H9 (cell line): Measurements from ENCODE around the gene PARD3. TPM values are rescaled to one million over a fixed set of nuclear protein-coding genes. Genes with fewer than 3 reads are reported as not detected.

ENCODE experiments used
- DNase-seq: peaks from one replicate; pipeline ENCODE4 v3.0.0-alpha.2; 2017
- H2AFZ ChIP-seq: one replicate; pipeline ENCODE4 v1.6.1; 2013; ENCODE audit warnings: mild to moderate bottlenecking, low read length, control low read depth, moderate library complexity
- H2AK5ac ChIP-seq: 2 replicates; pipeline ENCODE4 v1.6.1; 2013; ENCODE audit warnings: low read length, control low read depth, mixed read lengths; ENCODE audit not compliant: insufficient read length
- H2BK120ac ChIP-seq: one replicate; pipeline ENCODE4 v1.6.1; 2013; ENCODE audit warnings: low read depth, mild to moderate bottlenecking, low read length, control low read depth, inconsistent platforms; ENCODE audit not compliant: poor library complexity, severe bottlenecking
- H2BK12ac ChIP-seq: 2 replicates; pipeline ENCODE4 v1.6.1; 2013; ENCODE audit warnings: low read length, control low read depth, mixed read lengths, low read depth; ENCODE audit not compliant: insufficient read length
- H2BK15ac ChIP-seq: 2 replicates; pipeline ENCODE4 v1.6.1; 2013; ENCODE audit warnings: low read depth, low read length, control low read depth
- H2BK20ac ChIP-seq: one replicate; pipeline ENCODE4 v1.6.1; 2013; ENCODE audit warnings: low read depth, mild to moderate bottlenecking, low read length, control low read depth, inconsistent platforms; ENCODE audit not compliant: poor library complexity, severe bottlenecking
- H2BK5ac ChIP-seq: 2 replicates; pipeline ENCODE4 v1.6.1; 2013; ENCODE audit warnings: low read length, control low read depth, mixed read lengths; ENCODE audit not compliant: insufficient read length
- H3K14ac ChIP-seq: 2 replicates; pipeline ENCODE4 v1.6.1; 2013; ENCODE audit warnings: low read length, control low read depth; ENCODE audit not compliant: insufficient read depth
- H3K18ac ChIP-seq: 2 replicates; pipeline ENCODE4 v1.6.1; 2013; ENCODE audit warnings: low read depth, mild to moderate bottlenecking, mixed read lengths, low read length, control low read depth; ENCODE audit not compliant: insufficient read length
- H3K23ac ChIP-seq: 2 replicates; pipeline ENCODE4 v1.6.1; 2013; ENCODE audit warnings: low read length, control low read depth, mixed read lengths, low read depth; ENCODE audit not compliant: insufficient read length
- H3K23me2 ChIP-seq: 2 replicates; pipeline ENCODE4 v1.6.1; 2013; ENCODE audit warnings: low read depth, mild to moderate bottlenecking, mixed read lengths, low read length, control low read depth; ENCODE audit not compliant: insufficient read length, poor library complexity, severe bottlenecking
- H3K27ac ChIP-seq: 2 replicates; pipeline ENCODE4 v1.5.1; 2013; ENCODE audit warnings: low read length, control low read depth, mixed read lengths, low read depth; ENCODE audit not compliant: insufficient read length
- H3K27me3 ChIP-seq: 2 replicates; pipeline ENCODE4 v1.6.1; 2013; ENCODE audit warnings: low read length, control low read depth, inconsistent platforms; ENCODE audit not compliant: insufficient read depth
- H3K4ac ChIP-seq: 2 replicates; pipeline ENCODE4 v1.6.1; 2013; ENCODE audit warnings: low read depth, mild to moderate bottlenecking, control low read depth, inconsistent platforms, low read length, moderate library complexity
- H3K4me1 ChIP-seq: 2 replicates; pipeline ENCODE4 v1.6.1; 2013; ENCODE audit warnings: low read length, control low read depth, inconsistent platforms; ENCODE audit not compliant: insufficient read depth
- H3K4me2 ChIP-seq: 2 replicates; pipeline ENCODE4 v1.6.1; 2013; ENCODE audit warnings: low read length, control low read depth, mixed read lengths; ENCODE audit not compliant: insufficient read length, insufficient read depth
- H3K56ac ChIP-seq: 2 replicates; pipeline ENCODE4 v1.6.1; 2013; ENCODE audit warnings: low read depth, mild to moderate bottlenecking, mixed read lengths, low read length, control low read depth; ENCODE audit not compliant: insufficient read length
- H3K79me1 ChIP-seq: 2 replicates; pipeline ENCODE4 v1.6.1; 2013; ENCODE audit warnings: low read depth, mild to moderate bottlenecking, moderate library complexity, low read length, control low read depth, inconsistent platforms; ENCODE audit not compliant: insufficient read depth, poor library complexity, severe bottlenecking
- H3K79me2 ChIP-seq: 2 replicates; pipeline ENCODE4 v1.6.1; 2013; ENCODE audit warnings: low read length, control low read depth, inconsistent platforms; ENCODE audit not compliant: insufficient read depth
- H3K9ac ChIP-seq: 2 replicates; pipeline ENCODE4 v1.6.1; 2013; ENCODE audit warnings: low read length, control low read depth, mixed read lengths; ENCODE audit not compliant: insufficient read length; ENCODE audit errors: extremely low read depth
- H3K9me3 ChIP-seq: one replicate; pipeline ENCODE4 v1.6.1; 2013; ENCODE audit warnings: low read depth, low read length, inconsistent platforms; ENCODE audit not compliant: control insufficient read depth
- H3T11ph ChIP-seq: one replicate; pipeline ENCODE4 v1.6.1; 2013; ENCODE audit warnings: mild to moderate bottlenecking, low read length, control low read depth, inconsistent platforms
- H4K20me1 ChIP-seq: one replicate; pipeline ENCODE4 v1.6.1; 2013; ENCODE audit not compliant: control insufficient read depth, insufficient read length, insufficient read depth
- H4K5ac ChIP-seq: 2 replicates; pipeline ENCODE4 v1.6.1; 2013; ENCODE audit warnings: low read depth, mild to moderate bottlenecking, mixed read lengths, low read length, control low read depth; ENCODE audit not compliant: insufficient read length
- H4K8ac ChIP-seq: replicated peaks from 2 replicates; pipeline ENCODE4 v1.6.1; 2013; ENCODE audit warnings: low read length, control low read depth, mixed read lengths, low read depth; ENCODE audit not compliant: insufficient read length
- H4K91ac ChIP-seq: 2 replicates; pipeline ENCODE4 v1.6.1; 2013; ENCODE audit warnings: low read depth, mild to moderate bottlenecking, moderate library complexity, mixed read lengths, low read length, control low read depth; ENCODE audit not compliant: insufficient read length
- H3K27ac Mint-ChIP-seq, 3 experiments: 2 replicates in 2 of 3; 3 replicates in 1 of 3; pipeline ENCODE4 v1.8.0; 2020 to 2021; ENCODE audit warnings: mixed read lengths in 3 of 3, mild to moderate bottlenecking in 1 of 3, moderate library complexity in 1 of 3
- H3K27me3 Mint-ChIP-seq: 2 replicates; pipeline ENCODE4 v1.8.0; 2021; ENCODE audit warnings: low read depth, mild to moderate bottlenecking, moderate library complexity, mixed read lengths
- H3K36me3 Mint-ChIP-seq, 3 experiments: 2 replicates in 2 of 3; 3 replicates in 1 of 3; pipeline ENCODE4 v1.8.0; 2020 to 2021; ENCODE audit warnings: low read depth in 3 of 3, mixed read lengths in 3 of 3; ENCODE audit not compliant: insufficient read depth in 1 of 3
- H3K4me1 Mint-ChIP-seq, 2 experiments: 2 replicates each; pipeline ENCODE4 v1.8.0; 2020; ENCODE audit warnings: mixed read lengths in 2 of 2
- H3K4me3 Mint-ChIP-seq, 2 experiments: 2 replicates in 1 of 2; 3 replicates in 1 of 2; pipeline ENCODE4 v1.8.0; 2020 to 2021; ENCODE audit warnings: mild to moderate bottlenecking in 2 of 2, mixed read lengths in 2 of 2, moderate library complexity in 1 of 2
- H3K9me3 Mint-ChIP-seq, 2 experiments: 2 replicates in 1 of 2; 3 replicates in 1 of 2; pipeline ENCODE4 v1.8.0; 2020; ENCODE audit warnings: mild to moderate bottlenecking in 2 of 2, mixed read lengths in 2 of 2, moderate library complexity in 1 of 2
- CTCF ChIP-seq: fragments of 200-600 bp; sonication (generic); conservative IDR thresholded peaks from 3 replicates; pipeline ENCODE4 v1.8.0; 2021; ENCODE audit warnings: antibody characterized with exemption, mild to moderate bottlenecking
- WGBS: extraction: QIAGEN DNeasy Blood & Tissue Kit; methylation state at CpG from one replicate; pipeline ENCODE4 v1.1.7; 2013; ENCODE audit warnings: missing lambda C conversion rate, low lambda C conversion rate, mixed read lengths; ENCODE audit not compliant: insufficient read length; ENCODE audit errors: extremely low coverage; 5-methylcytosine and 5-hydroxymethylcytosine counted together
- total RNA-seq: library from RNA; stranded (reverse); gene quantifications from 2 replicates; pipeline ENCODE4 v1.2.1, GENCODE V29; 2021

Gene PARD3
- total RNA-seq, 1 experiment from 2014 or later, result 44.7 TPM

- Histone ChIP-seq H3K14ac (no peak overlapping the region), H3K56ac (no peak overlapping the region), H3K79me1 (no peaks in the 10 kb centered on the region), H3K9me3 (no peaks in the 10 kb centered on the region), H3K18ac (no peak overlapping the region), H4K5ac (no peak overlapping the region), H2BK120ac (no peak overlapping the region), H3K27me3 (no peaks in the 10 kb centered on the region), H2BK5ac (no peak overlapping the region), H3K9ac (no peak overlapping the region), H3K23me2 (no peaks in the 10 kb centered on the region), H3T11ph (no peak overlapping the region), H3K4ac (no peak overlapping the region), H2AK5ac (no peak overlapping the region), H2AFZ (no peak overlapping the region), H2BK15ac (no peak overlapping the region), H3K23ac (no peak overlapping the region), H3K4me1 (no peaks in the 10 kb centered on the region), H3K27ac (no peak overlapping the region), H2BK20ac (no peak overlapping the region), H4K8ac (no peak overlapping the region), H4K91ac (no peak overlapping the region), H3K4me2 (no peak overlapping the region), H2BK12ac (no peak overlapping the region), H4K20me1 (no peaks in the 10 kb centered on the region), H3K79me2 (no peaks in the 10 kb centered on the region)
- Mint-ChIP-seq H3K9me3 (no peaks in the 10 kb centered on the region), H3K27ac (no peak overlapping the region; a peak in 1 of 7 replicates), H3K4me3 (no peak overlapping the region), H3K4me1 (peaks cover 6 to 12% of the 10 kb centered on the region in 2 experiments), H3K36me3 (peaks cover 0 to 3% (median 2%) of the 10 kb centered on the region in 3 experiments; a peak in 3 of 7 replicates), H3K27me3 (no peaks in the 10 kb centered on the region)
- DNase-seq, result no peak
- no peak for TF ChIP-seq CTCF
- WGBS, result no CpG with 5 or more reads among the region's 3 CpGs
These were observed 503.4 kb downstream of the PARD3 start for GRCh38 chr10:34311679-34312078.
